ENCODE data around the gene SEC14L5.

Gene SEC14L5

GRCh38 chr16:4936181-4936990 lies 21.7 kb upstream of the SEC14L5 start:
- no peaks in the 10 kb centered on the region for H3K36me3 ChIP-seq
- peak overlapping the region; percentile 48; the same call in 1 of the 2 replicates for H3K27ac ChIP-seq
- H3K27me3 ChIP-seq (ENCODE audit: insufficient read depth, low read depth, severe bottlenecking) = no peaks in the 10 kb centered on the region
- peak overlapping the region; percentile 83 for H3K4me3 ChIP-seq (ENCODE audit: low read depth, low read length)
- H3K9me3 ChIP-seq (ENCODE audit: severe bottlenecking) = no peaks in the 10 kb centered on the region
- DNase-seq = peak; percentile 80
- TF ChIP-seq CTCF (IDR thresholded peaks at IDR 0.05; ENCODE audit: low read depth, low read length) = peak; percentile 75

GRCh38 chr16:4936991-4937781 lies 20.9 kb upstream of the SEC14L5 start, which contains the start of gene PPL:
Gene PPL, minus strand, starts transcription at chr16:4937148. Its CDS starts 103 bp downstream, at chr16:4937045.
- no peaks in the 10 kb centered on the region for H3K36me3 ChIP-seq
- TF ChIP-seq CTCF (IDR thresholded peaks at IDR 0.05; ENCODE audit: low read depth, low read length) = no peak
- peak; percentile 95 for DNase-seq

GRCh38 chr16:4937782-4938682 lies 20.1 kb upstream of the SEC14L5 start:
- no peaks in the 10 kb centered on the region for H3K27me3 ChIP-seq (ENCODE audit: insufficient read depth, low read depth, severe bottlenecking)
- H3K9me3 ChIP-seq (ENCODE audit: severe bottlenecking) = no peaks in the 10 kb centered on the region
- H3K27ac ChIP-seq = peak overlapping the region; percentile 45; the same call in 1 of the 2 replicates
- no peak for DNase-seq
- no peak for TF ChIP-seq CTCF (IDR thresholded peaks at IDR 0.05; ENCODE audit: low read depth, low read length)
- no peaks in the 10 kb centered on the region for H3K36me3 ChIP-seq
- H3K4me3 ChIP-seq (ENCODE audit: low read depth, low read length) = no peak overlapping the region

More at GRCh38 chr16:4936991-4937781, 20.9 kb upstream of the SEC14L5 start, which contains the start of gene PPL:
- Histone ChIP-seq H3K27ac (peak within 1 kb of the TSS; percentile 48; the same call in 1 of the 2 replicates), H3K9me3 (ENCODE audit: severe bottlenecking) (no peaks in the 10 kb centered on the region), H3K4me3 (ENCODE audit: low read depth, low read length) (peak within 1 kb of the TSS; percentile 83), H3K27me3 (ENCODE audit: insufficient read depth, low read depth, severe bottlenecking) (no peaks in the 10 kb centered on the region)

GRCh38 chr16:4938683-4939030 lies 19.5 kb upstream of the SEC14L5 start:
- Histone ChIP-seq H3K27me3 (ENCODE audit: insufficient read depth, low read depth, severe bottlenecking) (no peaks in the 10 kb centered on the region), H3K9me3 (ENCODE audit: severe bottlenecking) (no peaks in the 10 kb centered on the region), H3K4me3 (ENCODE audit: low read depth, low read length) (no peak overlapping the region), H3K36me3 (no peaks in the 10 kb centered on the region), H3K27ac (no peak overlapping the region)
- no peak for TF ChIP-seq CTCF (IDR thresholded peaks at IDR 0.05; ENCODE audit: low read depth, low read length)
- no peak for DNase-seq

- TF ChIP-seq CTCF (IDR thresholded peaks at IDR 0.05; ENCODE audit: low read depth, low read length) = no peak
- no peaks in the 10 kb centered on the region for H3K9me3 ChIP-seq (ENCODE audit: severe bottlenecking)
- no peak for DNase-seq
- no peak overlapping the region for H3K27ac ChIP-seq
- no peaks in the 10 kb centered on the region for H3K27me3 ChIP-seq (ENCODE audit: insufficient read depth, low read depth, severe bottlenecking)
- no peak overlapping the region for H3K4me3 ChIP-seq (ENCODE audit: low read depth, low read length)
- no peaks in the 10 kb centered on the region for H3K36me3 ChIP-seq
Measured at GRCh38 chr16:4940719-4941118, 17.4 kb upstream of the SEC14L5 start.

Measured in WERI-Rb-1 (cell line).